IMR-90 (cell line): ENCODE measurements around the gene CTSC. TPM values are rescaled to one million over a fixed set of nuclear protein-coding genes. Genes with fewer than 3 reads are reported as not detected.

ENCODE experiments used
- ATAC-seq: fragments of 200-7000 bp; cut with Tn5 transposase; 2 replicates; pipeline ENCODE4 v1.9.1; 2020; ENCODE audit warnings: low read depth, mild to moderate bottlenecking, moderate library complexity
- BruUV-seq: library from RNA; stranded (reverse); fragments of 400-500 nt; replicated peaks from 2 replicates; lab custom pipeline; 2021; lab: Mats Ljungman, UMichigan
- CTCF ChIA-PET: fragments of 300-600 bp; formaldehyde crosslinking; extraction: SDS; loops from one replicate; lab custom pipeline; 2021; ENCODE audit warnings: antibody characterized with exemption; lab: Yijun Ruan, JAX
- POLR2A ChIA-PET: fragments of 300-600 bp; sonication (Branson Sonifier 250); formaldehyde crosslinking; loops from one replicate; lab custom pipeline; 2022; ENCODE audit warnings: antibody characterized with exemption; ENCODE audit not compliant: unreplicated experiment; lab: Charles Lee
- DNase-seq: peaks from one replicate; pipeline ENCODE4 v3.0.0; 2013
- H2AFZ ChIP-seq: replicated peaks from 2 replicates; pipeline ENCODE3; 2013; ENCODE audit warnings: low read length, mild to moderate bottlenecking; ENCODE audit not compliant: poor library complexity
- H2AK5ac ChIP-seq: 2 replicates; pipeline ENCODE4 v1.6.1; 2013; ENCODE audit warnings: low read depth, low read length, inconsistent platforms
- H2AK9ac ChIP-seq: replicated peaks from 2 replicates; pipeline ENCODE3; 2013; ENCODE audit warnings: mild to moderate bottlenecking, low read depth, low read length, moderate library complexity; ENCODE audit not compliant: poor library complexity
- H2BK120ac ChIP-seq: 2 replicates; pipeline ENCODE4 v1.6.1; 2013; ENCODE audit warnings: low read depth, low read length, inconsistent platforms
- H2BK15ac ChIP-seq: 3 replicates; pipeline ENCODE4 v1.6.1; 2013; ENCODE audit warnings: low read depth, low read length, inconsistent platforms
- H2BK20ac ChIP-seq: 2 replicates; pipeline ENCODE4 v1.6.1; 2013; ENCODE audit warnings: low read depth, mild to moderate bottlenecking, inconsistent platforms, low read length, moderate library complexity
- H2BK5ac ChIP-seq: 2 replicates; pipeline ENCODE4 v1.6.1; 2013; ENCODE audit warnings: mild to moderate bottlenecking, low read depth, low read length, inconsistent platforms; ENCODE audit not compliant: poor library complexity, severe bottlenecking
- H3K14ac ChIP-seq: replicated peaks from 2 replicates; pipeline ENCODE4 v1.6.1; 2013; ENCODE audit warnings: low read depth, low read length, inconsistent platforms
- H3K18ac ChIP-seq: 2 replicates; pipeline ENCODE4 v1.6.1; 2013; ENCODE audit warnings: low read depth, low read length, control low read depth
- H3K23ac ChIP-seq: 2 replicates; pipeline ENCODE4 v1.6.1; 2013; ENCODE audit warnings: low read depth, low read length, inconsistent platforms
- H3K27ac ChIP-seq: 2 replicates; pipeline ENCODE4 v1.5.1; 2013; ENCODE audit warnings: mild to moderate bottlenecking, control low read depth, low read length; ENCODE audit not compliant: insufficient read depth
- H3K27me3 ChIP-seq: 2 replicates; pipeline ENCODE4 v1.6.1; 2013; ENCODE audit warnings: low read length; ENCODE audit not compliant: control insufficient read depth, insufficient read depth
- H3K36me3 ChIP-seq: 2 replicates; pipeline ENCODE4 v1.6.1; 2013; ENCODE audit warnings: low read length, mixed read lengths; ENCODE audit not compliant: control insufficient read depth, insufficient read depth
- H3K4ac ChIP-seq: 2 replicates; pipeline ENCODE4 v1.6.1; 2013; ENCODE audit warnings: low read depth, low read length, inconsistent platforms
- H3K4me1 ChIP-seq: 2 replicates; pipeline ENCODE4 v1.6.1; 2013; ENCODE audit warnings: low read length, mixed read lengths; ENCODE audit not compliant: control insufficient read depth, insufficient read depth
- H3K4me2 ChIP-seq: 2 replicates; pipeline ENCODE4 v1.6.1; 2013; ENCODE audit warnings: low read depth, mild to moderate bottlenecking, control low read depth, low read length, moderate library complexity
- H3K4me3 ChIP-seq: 2 replicates; pipeline ENCODE4 v1.5.1; 2013; ENCODE audit warnings: low read depth, mild to moderate bottlenecking, control low read depth, low read length, moderate library complexity; ENCODE audit not compliant: insufficient read depth
- H3K56ac ChIP-seq: 2 replicates; pipeline ENCODE4 v1.6.1; 2013; ENCODE audit warnings: low read length, inconsistent platforms; ENCODE audit not compliant: insufficient read depth; ENCODE audit errors: extremely low read depth
- H3K79me1 ChIP-seq, 2 experiments: 2 replicates each; pipeline ENCODE4 v1.6.1; 2013; ENCODE audit warnings: low read length in 2 of 2, inconsistent platforms in 1 of 2, low read depth in 1 of 2
- H3K9ac ChIP-seq: 2 replicates; pipeline ENCODE4 v1.6.1; 2013; ENCODE audit warnings: low read depth, low read length, control low read depth
- H3K9me1 ChIP-seq: 2 replicates; pipeline ENCODE4 v1.6.1; 2013; ENCODE audit warnings: low read length, inconsistent platforms; ENCODE audit not compliant: insufficient read depth
- H3K9me3 ChIP-seq: 2 replicates; pipeline ENCODE4 v1.6.1; 2013; ENCODE audit warnings: low read length; ENCODE audit not compliant: control insufficient read depth, insufficient read depth
- H4K20me1 ChIP-seq: 2 replicates; pipeline ENCODE4 v1.6.1; 2013; ENCODE audit warnings: low read length, inconsistent platforms; ENCODE audit not compliant: insufficient read depth
- H4K5ac ChIP-seq: 2 replicates; pipeline ENCODE4 v1.6.1; 2013; ENCODE audit warnings: mild to moderate bottlenecking, low read depth, low read length, control low read depth
- H4K8ac ChIP-seq, 2 experiments: 2 replicates each; pipeline ENCODE4 v1.6.1; 2013; ENCODE audit warnings: low read depth in 2 of 2, low read length in 2 of 2, control low read depth in 1 of 2, inconsistent platforms in 1 of 2
- H4K91ac ChIP-seq: 2 replicates; pipeline ENCODE4 v1.6.1; 2013; ENCODE audit warnings: low read depth, low read length, inconsistent platforms; ENCODE audit not compliant: insufficient read depth
- BHLHE40 ChIP-seq: fragments of 150-350 bp; IDR thresholded peaks from 2 replicates; pipeline ENCODE4 v1.6.1; 2016; ENCODE audit warnings: mild to moderate bottlenecking, low read depth, low read length
- CEBPB ChIP-seq: IDR thresholded peaks from 2 replicates; pipeline ENCODE4 v1.6.1; 2012; ENCODE audit warnings: low read depth, low read length, improper control_type of control experiment
- CHD1 ChIP-seq: IDR thresholded peaks from 2 replicates; pipeline ENCODE4 v1.6.1; 2012; ENCODE audit warnings: low read depth, low read length, improper control_type of control experiment
- FOS ChIP-seq: fragments of 150-350 bp; IDR thresholded peaks from 2 replicates; pipeline ENCODE4 v1.6.1; 2016; ENCODE audit warnings: low read depth, low read length
- MAFK ChIP-seq: IDR thresholded peaks from 2 replicates; pipeline ENCODE4 v1.6.1; 2012; ENCODE audit warnings: low read depth, low read length, improper control_type of control experiment
- MAZ ChIP-seq: IDR thresholded peaks from 2 replicates; pipeline ENCODE4 v1.6.1; 2012; ENCODE audit warnings: low read depth, mild to moderate bottlenecking, low read length, improper control_type of control experiment, moderate library complexity, borderline replicate concordance
- MXI1 ChIP-seq: IDR thresholded peaks from 2 replicates; pipeline ENCODE4 v1.6.1; 2012; ENCODE audit warnings: low read depth, mild to moderate bottlenecking, low read length, moderate library complexity, borderline replicate concordance
- NFE2L2 ChIP-seq: fragments of 150-350 bp; IDR thresholded peaks from 2 replicates; pipeline ENCODE4 v1.6.1; 2016; ENCODE audit warnings: low read depth, mild to moderate bottlenecking, low read length
- POLR2A ChIP-seq: IDR thresholded peaks from 2 replicates; pipeline ENCODE4 v1.6.1; 2012; ENCODE audit warnings: mild to moderate bottlenecking, low read depth, low read length
- RAD21 ChIP-seq: IDR thresholded peaks from 2 replicates; pipeline ENCODE4 v1.6.1; 2012; ENCODE audit warnings: low read length, improper control_type of control experiment
- RCOR1 ChIP-seq: IDR thresholded peaks from 2 replicates; pipeline ENCODE4 v1.6.1; 2012; ENCODE audit warnings: mild to moderate bottlenecking, low read length, improper control_type of control experiment; ENCODE audit not compliant: insufficient replicate concordance
- RFX5 ChIP-seq: IDR thresholded peaks from 2 replicates; pipeline ENCODE4 v1.8.0; 2012; ENCODE audit warnings: low read depth, mild to moderate bottlenecking, low read length, moderate library complexity
- WGBS, 2 experiments: methylation state at CpG; one replicate each; pipeline versions ENCODE4 v1.1.5 to v1.1.7; 2013; ENCODE audit warnings: missing lambda C conversion rate in 2 of 2; ENCODE audit not compliant: insufficient read length in 1 of 2; ENCODE audit errors: extremely low coverage in 2 of 2; 5-methylcytosine and 5-hydroxymethylcytosine counted together
- dilution Hi-C: fragments of 300-500 bp; cut with HindIII; formaldehyde crosslinking; loops from one replicate; pipeline ENCODE4 v1.14.3; 2018; ENCODE audit warnings: low sequenced_read_pairs; ENCODE audit not compliant: unreplicated experiment
- in situ Hi-C: fragments of 300-500 bp; cut with MboI; formaldehyde crosslinking; loops from 3 replicates; pipeline ENCODE4 v1.14.3; 2019; ENCODE audit warnings: low sequenced_read_pairs, inconsistent platforms, mixed read lengths
- intact Hi-C: fragments of 100-400 bp; cut with micrococcal nuclease; formaldehyde crosslinking; loops from 2 replicates; pipeline ENCODE4 v1.10.0; 2022
- polyA plus RNA-seq, 3 experiments: library from polyadenylated mRNA; depleted of rRNA; stranded (reverse); fragments of >200 nt; gene quantifications; 2 replicates each; pipeline ENCODE4 v1.2.3, GENCODE V29; 2012; ENCODE audit warnings: low replicate concordance in 1 of 3
- total RNA-seq: library from RNA; depleted of rRNA; stranded (reverse); fragments of >200 nt; gene quantifications from 2 replicates; pipeline ENCODE4 v1.2.3, GENCODE V29; 2012
- TF ChIP-seq, protein P1 (sequence below): fragments of 150-350 bp; IDR thresholded peaks from 2 replicates; pipeline ENCODE4 v1.6.1; 2017; ENCODE audit warnings: mild to moderate bottlenecking, antibody characterized with exemption, low read length, low read depth
- TF ChIP-seq, protein P2 (sequence below): conservative IDR thresholded peaks from 2 replicates; pipeline ENCODE4 v1.5.1; 2012; ENCODE audit warnings: mild to moderate bottlenecking, low read depth, low read length, improper control_type of control experiment
- TF ChIP-seq, protein P3 (sequence below): fragments of 150-350 bp; IDR thresholded peaks from 2 replicates; pipeline ENCODE4 v1.6.1; 2016; ENCODE audit warnings: low read depth, mild to moderate bottlenecking, low read length, moderate library complexity, borderline replicate concordance

Gene CTSC
- total and polyA plus RNA-seq, 2 of the 4 experiments (the other 2 are of a cell fraction): 208 to 299 TPM

DNA sequence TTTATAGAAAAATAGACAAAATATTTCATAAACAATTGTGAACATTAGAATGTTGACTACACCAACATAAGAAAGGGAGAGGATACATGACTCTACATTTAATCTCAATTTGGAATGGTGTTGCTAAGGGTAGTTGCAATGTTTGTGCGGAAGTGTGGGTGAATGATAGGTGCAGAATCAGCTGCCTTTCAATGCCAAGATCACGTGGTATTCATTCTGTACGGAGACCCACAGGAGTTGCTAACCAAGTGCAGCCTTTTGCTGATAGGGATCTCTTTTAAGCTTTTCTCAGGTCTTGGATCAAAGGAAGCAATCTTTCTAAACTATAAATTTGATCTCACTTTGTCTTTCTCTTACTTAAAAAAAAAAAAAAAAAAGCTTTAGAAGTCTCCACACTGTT is 29.8 kb upstream of the CTSC start:
- H3K9ac ChIP-seq: no peak overlapping the region
- no peaks in the 10 kb centered on the region for H3K9me3 ChIP-seq
- H3K56ac ChIP-seq: no peak overlapping the region
- in situ Hi-C loops: no loop called here
- no peak overlapping the region for H3K4me2 ChIP-seq
- intact Hi-C loops: no loop called here
- no peaks in the 10 kb centered on the region for H4K20me1 ChIP-seq
- no peak overlapping the region for H3K27ac ChIP-seq
- H2BK120ac ChIP-seq: no peak overlapping the region
- no peak overlapping the region for H3K14ac ChIP-seq
- ATAC-seq (no peak), DNase-seq (no peak)
- H3K36me3 ChIP-seq: no peaks in the 10 kb centered on the region
- ChIA-PET CTCF (interaction anchor here (0.8 kb wide), 1 partner anchor 8 kb away, joined by 3 read pairs; no protein-coding TSS in a partner anchor), POLR2A (no interaction called here)
- dilution Hi-C loops: no loop called here
- H4K91ac ChIP-seq: no peak overlapping the region
- H2AK9ac ChIP-seq: no peak overlapping the region
- no peak overlapping the region for H4K5ac ChIP-seq
- H3K18ac ChIP-seq: no peak overlapping the region
- TF ChIP-seq CEBPB: no peak
- TF ChIP-seq CHD1: no peak
- no peak for TF ChIP-seq MAFK
- TF ChIP-seq, protein P1, sequence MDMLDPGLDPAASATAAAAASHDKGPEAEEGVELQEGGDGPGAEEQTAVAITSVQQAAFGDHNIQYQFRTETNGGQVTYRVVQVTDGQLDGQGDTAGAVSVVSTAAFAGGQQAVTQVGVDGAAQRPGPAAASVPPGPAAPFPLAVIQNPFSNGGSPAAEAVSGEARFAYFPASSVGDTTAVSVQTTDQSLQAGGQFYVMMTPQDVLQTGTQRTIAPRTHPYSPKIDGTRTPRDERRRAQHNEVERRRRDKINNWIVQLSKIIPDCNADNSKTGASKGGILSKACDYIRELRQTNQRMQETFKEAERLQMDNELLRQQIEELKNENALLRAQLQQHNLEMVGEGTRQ: no peak
- TF ChIP-seq, protein P2, sequence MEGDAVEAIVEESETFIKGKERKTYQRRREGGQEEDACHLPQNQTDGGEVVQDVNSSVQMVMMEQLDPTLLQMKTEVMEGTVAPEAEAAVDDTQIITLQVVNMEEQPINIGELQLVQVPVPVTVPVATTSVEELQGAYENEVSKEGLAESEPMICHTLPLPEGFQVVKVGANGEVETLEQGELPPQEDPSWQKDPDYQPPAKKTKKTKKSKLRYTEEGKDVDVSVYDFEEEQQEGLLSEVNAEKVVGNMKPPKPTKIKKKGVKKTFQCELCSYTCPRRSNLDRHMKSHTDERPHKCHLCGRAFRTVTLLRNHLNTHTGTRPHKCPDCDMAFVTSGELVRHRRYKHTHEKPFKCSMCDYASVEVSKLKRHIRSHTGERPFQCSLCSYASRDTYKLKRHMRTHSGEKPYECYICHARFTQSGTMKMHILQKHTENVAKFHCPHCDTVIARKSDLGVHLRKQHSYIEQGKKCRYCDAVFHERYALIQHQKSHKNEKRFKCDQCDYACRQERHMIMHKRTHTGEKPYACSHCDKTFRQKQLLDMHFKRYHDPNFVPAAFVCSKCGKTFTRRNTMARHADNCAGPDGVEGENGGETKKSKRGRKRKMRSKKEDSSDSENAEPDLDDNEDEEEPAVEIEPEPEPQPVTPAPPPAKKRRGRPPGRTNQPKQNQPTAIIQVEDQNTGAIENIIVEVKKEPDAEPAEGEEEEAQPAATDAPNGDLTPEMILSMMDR: no peak
- no peak for TF ChIP-seq RFX5
- no peak for TF ChIP-seq RAD21
- TF ChIP-seq POLR2A: no peak
- TF ChIP-seq, protein P3, sequence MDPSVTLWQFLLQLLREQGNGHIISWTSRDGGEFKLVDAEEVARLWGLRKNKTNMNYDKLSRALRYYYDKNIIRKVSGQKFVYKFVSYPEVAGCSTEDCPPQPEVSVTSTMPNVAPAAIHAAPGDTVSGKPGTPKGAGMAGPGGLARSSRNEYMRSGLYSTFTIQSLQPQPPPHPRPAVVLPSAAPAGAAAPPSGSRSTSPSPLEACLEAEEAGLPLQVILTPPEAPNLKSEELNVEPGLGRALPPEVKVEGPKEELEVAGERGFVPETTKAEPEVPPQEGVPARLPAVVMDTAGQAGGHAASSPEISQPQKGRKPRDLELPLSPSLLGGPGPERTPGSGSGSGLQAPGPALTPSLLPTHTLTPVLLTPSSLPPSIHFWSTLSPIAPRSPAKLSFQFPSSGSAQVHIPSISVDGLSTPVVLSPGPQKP: no peak
- TF ChIP-seq MAZ: no peak
- no peak for TF ChIP-seq RCOR1
- TF ChIP-seq FOS: no peak
- no peak for TF ChIP-seq MXI1
- TF ChIP-seq BHLHE40: no peak
- no peak for TF ChIP-seq NFE2L2
- H4K8ac ChIP-seq: no peak overlapping the region
- no CpG with 5 or more reads among the region's 3 CpGs for WGBS, 2 experiments
- no peak overlapping the region for H3K4ac ChIP-seq
- no peak overlapping the region for H3K4me3 ChIP-seq
- peaks cover 6% of the 10 kb centered on the region for H3K4me1 ChIP-seq
- no peaks in the 10 kb centered on the region for H3K79me1 ChIP-seq
- H2BK5ac ChIP-seq: no peak overlapping the region
- H2BK15ac ChIP-seq: no peak overlapping the region
- no peak overlapping the region for H2AK5ac ChIP-seq
- H3K23ac ChIP-seq: no peak overlapping the region
- H3K9me1 ChIP-seq: peaks cover 2% of the 10 kb centered on the region; the same call in 1 of the 2 replicates
- no peak overlapping the region for H2BK20ac ChIP-seq
- BruUV-seq: no TSS peak
- no peak overlapping the region for H2AFZ ChIP-seq
- no peaks in the 10 kb centered on the region for H3K27me3 ChIP-seq
